HCT116 (cell line): ENCODE results near the gene NR1I3.

Experiments
- CEBPB ChIP-seq: IDR thresholded peaks from 2 replicates; pipeline ENCODE4 v1.6.1; 2012; ENCODE audit warnings: low read depth
- CTCF ChIP-seq, 3 experiments: fragments of 200-600 bp in 1 of 3; sonication (generic) in 1 of 3; IDR thresholded peaks in 2 of 3; conservative IDR thresholded peaks in 1 of 3; 2 replicates each; pipeline ENCODE4 v1.5.1; 2012 to 2017; ENCODE audit warnings: low read depth in 2 of 3, low read length in 2 of 3, antibody characterized with exemption in 1 of 3, borderline replicate concordance in 1 of 3, control low read depth in 1 of 3, mild to moderate bottlenecking in 1 of 3, mixed read lengths in 1 of 3, mixed run types in 1 of 3, moderate library complexity in 1 of 3; ENCODE audit not compliant: insufficient read depth in 1 of 3
- EZH2 ChIP-seq: fragments of 200-600 bp; sonication (generic); IDR thresholded peaks from 2 replicates; pipeline ENCODE4 v1.6.1; 2017; ENCODE audit warnings: antibody characterized with exemption, mixed run types
- EZH2phosphoT487 ChIP-seq: fragments of 200-600 bp; IDR thresholded peaks from 2 replicates; pipeline ENCODE4 v1.6.1; 2018; ENCODE audit warnings: antibody characterized with exemption, borderline replicate concordance
- POLR2A ChIP-seq: IDR thresholded peaks from 2 replicates; pipeline ENCODE4 v1.7.0; 2011; ENCODE audit warnings: borderline replicate concordance; ENCODE audit not compliant: insufficient read depth, insufficient read length; ENCODE audit errors: extremely low read depth

DNA sequence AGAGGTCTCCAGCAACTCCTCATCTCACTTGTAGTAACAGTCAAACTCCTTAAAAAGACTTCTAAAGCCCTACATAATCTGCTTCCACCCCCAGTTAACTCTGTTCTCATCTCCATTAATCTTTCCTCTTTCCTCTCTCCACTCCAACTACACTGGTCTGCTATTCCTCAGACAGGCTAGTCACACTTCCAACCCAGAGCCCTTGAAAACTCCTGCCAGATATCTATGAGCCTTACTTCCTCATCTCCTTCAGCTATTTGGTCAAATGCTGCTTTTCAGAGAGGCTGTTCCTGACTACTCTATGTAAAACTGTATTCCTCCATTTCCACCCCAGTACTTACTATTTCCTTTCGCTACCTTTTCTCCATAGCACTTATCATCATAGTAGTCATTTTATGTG is 45.0 kb upstream of the NR1I3 start:
- TF ChIP-seq CTCF (IDR thresholded peaks at IDR 0.05 in 2 of 3, conservative IDR thresholded peaks at IDR 0.05 in 1 of 3; ENCODE audit: borderline replicate concordance in 1 of 3, insufficient read depth in 1 of 3, low read depth in 2 of 3, low read length in 2 of 3) (no peak), CEBPB (no peak), EZH2phosphoT487 (no peak), EZH2 (no peak), POLR2A (no peak)
